Osteoblast (primary cell): ENCODE results near the gene NTSR1. TPM values are rescaled to one million over a fixed set of nuclear protein-coding genes. Genes with fewer than 3 reads are reported as not detected.

Source experiments
- DNase-seq: peaks from one replicate; pipeline ENCODE4 v3.0.0; 2011; ENCODE audit warnings: low spot score, mixed read lengths; ENCODE audit not compliant: insufficient read length; ENCODE audit errors: missing footprints
- H2AFZ ChIP-seq: 2 replicates; pipeline ENCODE4 v1.6.0; 2011; ENCODE audit warnings: mild to moderate bottlenecking, low read length
- H3K27ac ChIP-seq: 2 replicates; pipeline ENCODE4 v1.5.1; 2011; ENCODE audit warnings: mild to moderate bottlenecking, low read depth, low read length, moderate library complexity
- H3K27me3 ChIP-seq: 2 replicates; pipeline ENCODE4 v1.6.0; 2012; ENCODE audit warnings: mild to moderate bottlenecking, control low read depth, inconsistent platforms, low read length, moderate library complexity; ENCODE audit not compliant: insufficient read depth
- H3K36me3 ChIP-seq: 2 replicates; pipeline ENCODE4 v1.5.1; 2011; ENCODE audit warnings: mild to moderate bottlenecking, low read length, control low read depth, moderate library complexity; ENCODE audit not compliant: insufficient read depth
- H3K4me1 ChIP-seq: 2 replicates; pipeline ENCODE4 v1.5.1; 2011; ENCODE audit warnings: mild to moderate bottlenecking, low read length, control low read depth, moderate library complexity; ENCODE audit not compliant: insufficient read depth
- H3K4me2 ChIP-seq: 2 replicates; pipeline ENCODE4 v1.6.0; 2011; ENCODE audit warnings: mild to moderate bottlenecking, low read length; ENCODE audit not compliant: insufficient read depth
- H3K4me3 ChIP-seq: fragments of 200-600 bp; sonication (generic); 3 replicates; pipeline ENCODE4 v1.5.1; 2012; ENCODE audit warnings: mild to moderate bottlenecking, low read length, inconsistent platforms; ENCODE audit not compliant: insufficient read depth
- H3K79me2 ChIP-seq: 2 replicates; pipeline ENCODE4 v1.6.0; 2012; ENCODE audit warnings: mild to moderate bottlenecking, low read length, control low read depth, inconsistent platforms; ENCODE audit not compliant: insufficient read depth
- H3K9me3 ChIP-seq: 2 replicates; pipeline ENCODE4 v1.5.1; 2011; ENCODE audit warnings: low read depth, low read length, control low read depth
- H4K20me1 ChIP-seq: 2 replicates; pipeline ENCODE4 v1.6.0; 2012; ENCODE audit warnings: mild to moderate bottlenecking, low read length, control low read depth; ENCODE audit not compliant: insufficient read depth
- CTCF ChIP-seq: IDR thresholded peaks from 2 replicates; pipeline ENCODE4 v1.5.1; 2011; ENCODE audit warnings: mild to moderate bottlenecking, low read depth, low read length, moderate library complexity; ENCODE audit errors: extremely low read depth
- total RNA-seq: library from RNA; depleted of rRNA; stranded (reverse); fragments of >200 nt; gene quantifications from 2 replicates; pipeline ENCODE4 v1.2.3, GENCODE V29; 2012

Gene NTSR1
- total RNA-seq, 1 donor: not detected

GRCh38 chr20:62664019-62664971 is 44.3 kb upstream of the NTSR1 start:
- Histone ChIP-seq H3K79me2 (no peaks in the 10 kb centered on the region), H3K27me3 (peaks cover 22% of the 10 kb centered on the region), H2AFZ (no peak overlapping the region), H3K36me3 (no peaks in the 10 kb centered on the region), H3K27ac (no peak overlapping the region), H3K4me2 (no peak overlapping the region), H3K4me3 (no peak overlapping the region), H3K4me1 (peaks cover 2% of the 10 kb centered on the region), H4K20me1 (no peaks in the 10 kb centered on the region), H3K9me3 (no peaks in the 10 kb centered on the region)
- DNase-seq: no peak
- no peak for TF ChIP-seq CTCF

GRCh38 chr20:62665153-62665754 is 43.4 kb upstream of the NTSR1 start:
- DNase-seq: no peak
- Histone ChIP-seq H2AFZ (no peak overlapping the region), H3K27ac (no peak overlapping the region), H4K20me1 (no peaks in the 10 kb centered on the region), H3K79me2 (no peaks in the 10 kb centered on the region), H3K9me3 (no peaks in the 10 kb centered on the region), H3K36me3 (no peaks in the 10 kb centered on the region), H3K4me3 (no peak overlapping the region), H3K4me1 (peaks cover 2% of the 10 kb centered on the region), H3K4me2 (no peak overlapping the region), H3K27me3 (peaks cover 22% of the 10 kb centered on the region)
- TF ChIP-seq CTCF: no peak

- H3K4me2 ChIP-seq: no peak overlapping the region
- no peaks in the 10 kb centered on the region for H3K9me3 ChIP-seq
- H3K27ac ChIP-seq: no peak overlapping the region
- peaks cover 2% of the 10 kb centered on the region for H3K4me1 ChIP-seq
- no peak for DNase-seq
- no peaks in the 10 kb centered on the region for H3K79me2 ChIP-seq
- H3K36me3 ChIP-seq: no peaks in the 10 kb centered on the region
- no peak for TF ChIP-seq CTCF
- no peak overlapping the region for H3K4me3 ChIP-seq
- no peaks in the 10 kb centered on the region for H4K20me1 ChIP-seq
- H2AFZ ChIP-seq: no peak overlapping the region
- peaks cover 22% of the 10 kb centered on the region for H3K27me3 ChIP-seq
Measured at GRCh38 chr20:62665826-62666735, 42.6 kb upstream of the NTSR1 start.
